DMS114 treated with DMSO at 0.1 percent for 48 hours (cell line): ENCODE measurements around the gene FSTL5.

Source experiments
- DNase-seq: peaks from one replicate; lab custom pipeline; 2025; ENCODE audit not compliant: unreplicated experiment; lab: John Stamatoyannopoulos, UW

The FSTL5 gene

DNA sequence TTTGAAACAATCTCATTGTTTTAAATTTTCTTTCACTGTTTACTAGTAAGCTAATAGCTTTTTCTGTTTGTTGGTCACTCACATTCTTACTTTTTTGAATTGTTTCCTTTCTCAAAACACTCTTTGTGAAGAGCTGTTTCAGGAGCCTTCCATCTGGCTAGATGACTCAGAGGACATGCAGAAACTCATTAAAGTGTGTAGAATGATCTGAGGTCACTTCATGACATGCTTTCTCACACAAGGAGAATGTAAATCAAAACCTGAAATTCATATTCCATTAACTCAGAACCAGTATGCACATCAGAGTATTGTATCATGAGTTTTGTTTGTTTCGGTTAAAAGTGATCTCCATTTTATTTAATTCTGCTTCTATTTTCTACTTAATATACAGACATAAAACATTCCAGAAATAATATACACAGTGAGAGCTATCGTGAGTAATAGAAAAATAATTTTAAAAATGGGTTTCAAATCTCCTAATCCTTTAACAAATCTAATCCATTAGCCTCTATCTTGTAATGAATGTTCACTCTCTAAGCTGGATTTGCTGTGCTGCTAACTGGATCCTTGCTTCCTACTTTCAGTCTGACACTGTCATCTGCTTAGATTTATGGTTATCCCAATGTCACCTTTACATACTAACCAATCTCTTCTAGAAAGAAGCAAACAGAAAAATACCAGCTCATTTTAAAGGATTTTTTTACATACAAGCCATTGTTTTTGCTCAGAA is 449.6 kb downstream of the FSTL5 start:
- no peak for DNase-seq

DNA sequence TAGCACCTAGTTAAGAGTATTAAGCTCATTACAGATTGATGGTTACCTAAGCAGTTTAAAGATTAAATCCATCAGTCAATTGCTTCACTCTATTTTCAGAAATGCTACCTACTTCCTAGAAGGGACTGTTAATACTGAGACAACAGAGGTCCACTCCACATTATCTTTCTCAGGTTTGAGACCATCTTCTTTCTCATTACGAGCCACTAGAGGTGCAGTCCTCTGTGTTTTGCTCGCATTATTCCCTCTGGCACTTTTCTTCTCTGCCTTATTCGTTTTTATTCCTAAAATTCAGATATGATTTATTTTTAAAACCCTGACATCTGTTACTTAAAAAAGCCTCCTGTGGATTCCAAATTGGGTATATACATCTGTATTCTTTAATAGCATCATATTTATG is 459.1 kb downstream of the FSTL5 start:
- DNase-seq: no peak

DNA sequence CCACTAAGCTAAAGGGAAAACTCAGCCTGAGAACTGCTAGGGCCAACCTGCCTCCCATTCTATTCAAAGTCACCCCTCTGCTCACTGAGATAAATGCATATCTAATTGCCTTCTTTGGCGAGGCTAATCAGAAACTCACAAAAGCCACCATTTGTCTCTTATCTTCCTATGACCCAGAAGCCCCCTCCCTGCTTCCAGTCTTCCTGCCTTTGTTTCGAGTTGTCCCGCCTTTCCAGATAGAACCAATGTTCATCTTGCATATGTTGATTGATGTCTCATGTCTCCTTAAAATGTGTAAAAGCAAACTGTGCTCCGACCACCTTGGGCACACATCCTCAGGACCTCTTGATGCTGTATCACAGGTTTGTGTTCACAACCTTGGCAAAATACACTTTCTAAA is 459.8 kb downstream of the FSTL5 start:
- DNase-seq: no peak

DNA sequence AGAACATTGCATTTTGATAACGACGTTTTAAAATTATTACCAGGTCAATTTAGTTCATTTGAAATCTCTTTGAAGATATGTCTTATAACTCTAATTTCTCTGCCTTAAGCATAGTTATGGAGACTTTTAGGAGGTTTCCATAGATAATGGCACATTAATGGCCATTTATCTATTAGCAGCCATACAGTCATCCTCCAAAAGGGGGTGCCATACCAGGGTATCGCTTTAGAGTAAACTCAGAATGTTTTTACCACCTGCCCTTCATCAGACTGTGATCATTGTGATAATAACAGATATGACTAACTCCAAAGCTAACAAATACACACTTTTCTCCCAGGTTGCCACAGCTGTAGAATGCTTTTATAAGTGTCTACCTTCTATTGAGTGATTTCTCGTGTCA is 461.5 kb downstream of the FSTL5 start:
- DNase-seq: no peak

DNA sequence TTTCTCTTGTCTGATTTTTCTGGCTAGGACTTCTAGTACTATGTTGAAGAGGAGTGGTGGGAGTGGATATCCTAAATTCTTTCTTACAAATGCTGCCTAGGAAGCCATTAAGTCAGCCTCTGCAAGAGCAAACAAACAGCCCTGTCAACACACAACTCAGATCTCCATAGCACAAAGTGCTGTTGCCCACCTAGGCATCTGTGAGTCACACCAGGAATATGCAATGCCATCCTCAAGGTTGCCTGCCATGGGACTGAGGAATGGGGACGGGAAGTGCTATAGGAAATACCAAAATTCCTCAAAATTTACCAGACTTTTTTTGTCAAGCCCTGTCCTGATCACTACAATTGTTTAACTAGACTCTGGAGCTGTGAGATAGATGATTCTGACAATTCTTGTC is 466.9 kb downstream of the FSTL5 start:
- no peak for DNase-seq

DNA sequence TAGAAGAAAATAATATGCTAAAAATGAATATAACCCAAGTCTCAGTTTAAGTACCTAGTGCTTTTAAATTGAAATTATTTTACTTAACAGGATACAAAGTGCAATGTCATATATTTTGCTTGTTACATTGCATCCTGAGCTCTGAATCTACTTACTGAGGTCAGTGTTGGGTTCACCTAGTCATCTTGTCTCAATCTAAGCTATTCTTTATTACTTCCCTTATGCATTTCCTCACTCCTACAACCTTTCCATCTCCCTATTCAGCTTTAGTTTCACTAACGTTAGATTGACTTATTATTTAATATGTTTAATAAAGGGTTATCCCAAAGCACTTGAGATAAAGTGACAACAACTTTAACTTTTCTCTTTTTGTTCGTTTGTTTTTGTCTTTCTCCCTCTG is 483.7 kb downstream of the FSTL5 start:
- no peak for DNase-seq

DNA sequence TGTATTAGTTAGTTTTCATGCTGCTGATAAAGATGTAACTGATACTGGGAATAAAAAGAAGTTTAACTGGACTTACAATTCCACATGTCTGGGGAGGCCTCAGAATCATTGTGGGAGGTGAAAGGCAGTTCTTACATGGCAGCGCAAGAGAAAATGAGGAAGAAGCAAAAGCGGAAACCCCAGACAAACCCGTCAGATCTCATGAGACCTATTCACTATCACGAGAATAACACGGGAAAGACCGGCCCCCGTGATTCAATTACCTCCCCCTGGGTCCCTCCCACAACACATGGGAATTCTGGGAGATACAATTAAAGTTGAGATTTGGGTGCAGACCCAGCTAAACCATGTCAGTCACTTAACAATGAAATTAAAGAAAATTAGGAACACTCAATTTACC is 499.1 kb downstream of the FSTL5 start:
- no peak for DNase-seq

DNA sequence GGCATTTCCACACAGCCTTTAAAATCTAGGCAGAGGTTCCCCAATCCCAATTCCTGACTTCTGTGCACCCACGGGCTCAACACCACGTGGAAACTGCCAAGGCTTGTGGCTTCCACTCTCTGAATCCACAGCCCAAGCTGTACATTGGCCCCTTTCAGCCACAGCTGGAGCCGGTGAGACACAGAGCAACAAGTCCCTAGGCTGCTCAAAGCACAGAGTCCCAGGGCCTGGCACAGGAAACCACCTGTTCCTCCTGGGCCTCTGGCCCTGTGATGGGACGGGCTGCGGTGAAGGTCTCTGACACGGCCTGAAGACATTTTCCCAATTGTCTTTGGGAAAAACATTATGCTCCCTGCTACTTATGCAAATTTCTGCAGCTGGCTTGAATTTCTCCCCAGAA is 500.0 kb downstream of the FSTL5 start:
- no peak for DNase-seq

DNA sequence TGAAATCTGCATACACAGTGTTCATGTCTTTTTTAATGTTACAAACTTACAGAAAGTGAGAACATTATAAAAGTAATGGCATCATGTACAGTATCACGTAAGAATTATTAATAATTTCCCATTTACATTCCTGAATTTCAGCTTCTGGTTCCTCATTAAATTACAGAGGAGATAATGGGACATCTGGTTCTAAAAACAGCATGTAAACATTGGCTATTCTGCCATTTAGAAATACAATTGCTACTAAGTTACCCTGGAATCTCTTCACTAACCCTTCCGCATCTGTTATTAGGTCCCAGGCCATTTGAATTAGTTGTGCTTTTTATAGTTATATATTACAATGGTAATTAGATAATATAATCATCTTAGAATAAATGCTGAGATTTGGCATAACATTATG is 505.1 kb downstream of the FSTL5 start:
- no peak for DNase-seq

DNA sequence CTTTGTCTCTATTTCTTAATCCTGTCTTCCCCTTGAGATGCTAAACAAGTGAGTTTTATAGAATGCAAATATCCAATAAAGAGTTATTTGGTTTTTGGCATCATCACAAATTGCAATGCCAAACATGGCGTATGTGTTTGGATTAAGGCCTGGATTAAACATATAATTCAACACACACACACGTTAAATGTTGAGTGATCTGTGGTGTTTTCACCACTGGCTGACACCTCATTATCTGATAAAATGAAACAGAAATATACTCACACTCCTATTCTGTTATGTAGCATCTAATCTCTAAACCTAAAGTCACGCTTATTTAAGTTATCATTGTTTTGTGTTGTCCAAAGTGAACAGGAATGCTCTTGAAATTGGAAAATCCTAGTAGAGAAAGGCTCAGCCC is 506.2 kb downstream of the FSTL5 start:
- DNase-seq: no peak

DNA sequence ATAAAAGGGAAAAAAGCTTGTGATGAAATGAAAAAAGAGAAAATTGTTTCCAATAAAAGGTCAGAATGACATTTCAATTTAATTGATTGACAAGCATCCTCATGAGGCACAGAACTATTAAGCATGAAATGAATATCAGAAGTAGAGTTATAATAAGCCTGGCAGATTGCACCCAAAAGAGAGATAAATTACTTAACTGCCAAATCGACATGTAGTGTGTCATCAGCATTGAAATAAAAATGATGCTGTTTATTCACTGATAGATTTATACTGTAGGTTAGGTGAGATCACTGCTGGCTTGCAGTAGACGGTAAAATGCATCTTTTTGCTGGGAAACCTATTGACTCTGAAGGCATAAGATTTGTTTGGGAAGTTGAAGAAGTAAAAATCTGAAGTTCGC is 507.2 kb downstream of the FSTL5 start:
- no peak for DNase-seq

DNA sequence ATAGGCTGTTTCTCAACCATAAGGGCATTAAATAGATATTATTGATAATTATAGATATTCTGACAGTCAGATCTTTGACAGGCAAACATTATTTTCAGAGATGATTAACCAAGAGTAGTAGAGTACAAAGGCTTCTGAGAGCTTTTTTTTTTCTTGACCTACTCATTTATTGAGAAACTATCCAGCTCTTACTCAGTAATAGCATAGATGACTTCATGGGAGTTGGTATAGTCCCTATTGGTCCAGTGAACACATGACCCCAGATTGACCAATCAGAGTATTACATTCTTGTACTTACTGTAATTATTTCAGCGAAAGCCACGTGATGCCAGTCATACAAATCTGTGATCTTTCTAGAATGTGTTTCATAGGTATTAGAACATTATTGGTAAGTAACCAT is 508.7 kb downstream of the FSTL5 start:
- no peak for DNase-seq

DNA sequence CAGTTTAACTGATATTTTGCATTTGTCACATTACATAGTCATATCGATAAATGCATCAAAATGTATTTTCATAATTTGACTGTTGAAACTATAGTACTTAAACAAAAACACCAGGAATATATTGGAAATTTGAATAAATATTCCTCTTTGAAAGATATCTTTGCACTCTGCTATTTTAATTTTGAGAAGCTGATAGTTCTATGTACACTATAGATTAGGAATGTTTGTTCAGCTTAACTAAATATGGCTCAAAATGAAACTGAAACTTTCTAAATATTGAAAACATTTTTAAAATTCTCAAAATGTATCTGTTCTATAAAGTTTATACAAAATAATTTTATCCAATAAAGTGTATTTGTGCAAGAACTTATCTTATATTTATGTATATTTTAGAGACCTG is 510.1 kb downstream of the FSTL5 start:
- no peak for DNase-seq

DNA sequence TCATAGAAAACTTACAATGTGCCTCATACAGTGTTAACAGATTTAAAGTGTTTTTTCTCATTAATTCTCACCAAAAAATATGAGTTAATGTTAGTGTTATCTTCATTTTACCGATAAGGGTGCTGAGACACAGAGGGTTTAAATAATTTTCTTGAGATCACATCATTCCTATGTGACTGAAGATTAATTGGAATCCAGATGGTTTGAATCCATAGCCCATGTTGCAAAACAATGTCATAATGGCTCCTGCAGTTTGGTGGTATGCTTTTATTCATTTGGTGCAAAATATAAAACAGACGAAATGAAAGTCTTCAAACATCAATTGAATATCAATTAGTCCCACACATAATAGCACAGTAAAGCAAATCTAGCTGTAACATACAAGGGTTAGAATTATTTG is 512.2 kb downstream of the FSTL5 start:
- DNase-seq: no peak

DNA sequence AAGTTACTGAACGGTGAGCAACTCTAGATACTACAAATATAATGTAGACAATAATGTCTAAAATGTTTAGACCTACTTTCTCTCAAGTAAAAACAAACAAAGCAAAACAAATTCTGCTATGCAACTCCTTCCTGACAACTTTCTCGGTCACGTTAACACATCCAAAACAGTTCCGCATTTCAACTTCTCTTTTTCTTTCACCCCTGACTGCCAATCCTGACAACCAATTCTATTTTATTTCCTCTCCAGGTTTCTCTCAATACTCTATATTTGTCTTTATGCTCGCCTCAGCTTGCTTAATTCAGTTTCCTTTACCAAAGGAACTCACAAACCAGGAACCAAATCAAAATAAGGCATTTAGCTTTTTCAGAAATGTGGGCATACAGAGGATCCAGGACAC is 513.0 kb downstream of the FSTL5 start:
- DNase-seq: no peak

DNA sequence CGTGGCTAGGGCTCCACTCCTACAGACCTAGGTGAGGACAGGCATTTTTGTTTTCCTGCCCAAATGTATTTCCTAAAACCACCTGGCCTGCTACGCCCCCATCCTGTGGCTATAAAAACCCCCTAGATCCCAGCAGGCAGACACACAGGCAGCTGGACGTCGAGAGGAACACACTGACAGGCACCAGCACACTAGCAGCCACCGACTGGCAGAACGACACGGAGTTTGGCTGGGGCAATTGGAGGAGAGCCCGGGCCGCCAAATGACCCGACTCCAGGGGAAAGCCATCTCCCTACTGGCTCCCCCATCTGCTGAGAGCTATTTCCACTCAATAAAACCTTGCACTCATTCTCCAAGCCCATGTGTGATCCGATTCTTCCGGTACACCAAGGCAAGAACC is 516.0 kb downstream of the FSTL5 start:
- no peak for DNase-seq

DNA sequence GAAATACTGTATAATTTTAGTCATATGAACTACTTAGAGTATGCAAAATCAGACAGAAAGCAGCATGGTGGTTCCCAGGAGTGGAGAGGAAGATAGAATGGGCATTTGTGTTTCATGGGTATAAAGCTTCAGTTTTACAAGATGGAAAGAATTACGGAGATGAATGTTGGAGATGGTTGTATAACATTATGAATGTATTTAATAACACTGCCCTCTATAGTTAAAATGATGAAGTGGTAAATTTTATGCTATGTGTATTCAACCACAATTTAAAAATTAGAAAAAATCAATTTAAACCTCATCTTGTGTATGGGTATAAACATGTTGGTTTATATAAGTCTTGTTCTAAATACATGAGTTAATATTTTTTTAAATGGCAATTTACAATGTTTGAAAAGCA is 521.1 kb downstream of the FSTL5 start:
- DNase-seq: no peak

DNA sequence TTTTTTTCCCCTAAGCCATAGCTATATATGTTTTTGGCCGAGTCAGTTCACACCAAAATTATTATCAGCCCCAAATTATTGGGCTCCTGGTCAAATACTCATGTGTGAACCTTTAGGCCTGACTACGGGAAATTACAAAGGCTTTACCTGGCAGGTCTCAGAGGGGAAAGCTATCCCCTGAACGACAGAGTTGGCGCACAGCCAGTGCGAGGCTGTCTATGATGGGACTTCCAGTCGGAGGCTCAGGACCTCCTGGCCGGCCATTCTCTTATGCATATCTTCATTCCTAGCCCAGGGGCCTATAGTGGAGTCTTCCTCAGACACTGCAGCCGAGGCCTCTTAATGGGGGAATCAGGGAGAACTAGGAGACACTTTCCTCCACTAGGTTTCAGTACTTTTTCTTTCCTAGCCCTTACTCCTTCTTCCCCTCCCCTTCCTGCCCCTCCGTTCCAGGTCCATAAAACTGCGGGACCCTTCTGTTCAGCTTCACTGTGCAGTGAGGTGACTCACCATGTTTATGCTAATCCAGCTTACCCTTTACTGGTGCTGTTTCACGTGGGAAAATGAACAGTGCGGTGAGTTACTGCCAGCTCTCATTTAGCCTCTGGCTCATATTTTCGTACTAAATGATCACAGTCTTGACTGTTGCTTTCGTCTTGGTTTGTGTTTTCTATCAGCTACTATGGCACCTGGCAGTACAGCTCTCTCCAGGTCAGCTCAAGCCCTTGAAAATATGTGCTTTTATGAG is 533.9 kb downstream of the FSTL5 start:
- no peak for DNase-seq

DNA sequence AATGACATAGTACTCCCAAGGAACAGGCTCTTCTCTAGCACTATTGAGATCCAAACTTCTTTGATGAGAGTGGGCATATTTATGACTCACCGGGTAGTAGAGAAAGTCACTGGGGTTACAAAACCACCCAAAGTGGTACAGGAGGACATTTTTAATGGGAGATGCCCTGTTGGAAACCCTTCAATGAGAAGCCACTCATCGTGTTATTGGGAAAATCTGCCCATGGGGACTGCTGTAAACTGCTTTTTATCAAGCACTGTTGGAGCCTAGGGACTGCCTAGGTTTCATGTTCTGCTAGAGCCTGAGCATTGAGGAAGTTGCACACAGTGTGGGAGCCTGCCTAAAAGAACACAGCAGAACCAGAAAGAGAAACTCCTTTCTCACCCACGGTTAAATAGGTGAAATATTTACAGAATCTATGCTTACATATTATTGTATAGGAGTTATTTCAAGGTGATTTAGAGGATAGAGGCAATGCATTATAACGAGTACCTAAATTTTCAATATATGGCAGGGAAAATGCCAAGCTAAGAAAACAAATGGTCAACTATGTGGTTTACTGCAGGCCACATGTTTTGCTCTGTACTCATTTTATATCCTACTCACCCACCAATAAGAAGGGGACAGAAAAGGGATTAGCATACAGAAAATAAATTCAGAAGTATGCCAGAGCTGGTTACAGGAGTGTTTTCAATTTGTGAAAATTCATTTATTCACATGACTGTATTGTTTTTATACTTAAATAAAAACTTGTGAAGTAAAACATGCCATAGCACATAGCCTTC is 559.1 kb downstream of the FSTL5 start:
- DNase-seq: no peak

DNA sequence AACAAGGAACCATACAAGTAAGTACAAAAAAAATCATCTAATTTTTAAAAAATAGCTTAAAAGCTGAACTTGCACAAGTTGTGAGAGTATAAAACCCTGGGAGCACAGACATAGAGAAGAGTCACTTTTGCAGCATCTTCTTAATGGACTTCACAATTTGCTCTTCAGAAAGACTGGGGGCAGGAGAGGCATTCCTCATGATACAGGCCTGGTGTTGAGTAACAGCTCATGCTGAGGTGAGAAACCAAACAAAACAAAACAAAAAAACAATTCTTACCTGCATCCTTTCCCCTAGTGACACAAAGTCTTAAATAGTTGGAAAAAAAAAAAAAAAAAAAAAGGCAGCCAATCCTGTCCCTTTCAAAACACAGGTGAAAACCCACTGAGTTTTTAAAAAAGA is 562.8 kb downstream of the FSTL5 start:
- DNase-seq: no peak

DNA sequence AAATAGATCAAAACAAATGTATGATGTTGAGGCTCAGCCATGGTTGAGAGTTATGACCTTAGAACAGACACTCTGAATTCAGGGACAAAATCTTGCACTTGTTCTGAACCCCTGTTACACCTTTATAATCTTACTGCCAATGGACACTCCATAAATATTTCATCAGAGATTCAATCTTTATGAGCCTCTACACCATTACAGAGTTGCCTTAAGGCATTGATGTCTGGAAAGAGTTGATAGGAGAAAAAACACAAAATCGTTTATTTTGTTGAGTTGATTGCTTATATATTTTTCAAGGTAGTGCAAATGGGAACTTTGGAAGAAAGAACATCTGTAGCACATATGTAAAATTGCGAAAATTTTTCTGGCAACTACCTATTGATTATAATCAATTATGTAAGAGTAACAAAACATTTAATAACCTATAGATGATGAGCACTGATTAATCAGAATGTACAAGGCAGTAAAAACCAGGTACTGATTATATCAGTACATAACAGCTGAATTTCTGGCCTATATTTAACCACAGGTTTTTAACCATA is 568.5 kb downstream of the FSTL5 start:
- DNase-seq: no peak

DNA sequence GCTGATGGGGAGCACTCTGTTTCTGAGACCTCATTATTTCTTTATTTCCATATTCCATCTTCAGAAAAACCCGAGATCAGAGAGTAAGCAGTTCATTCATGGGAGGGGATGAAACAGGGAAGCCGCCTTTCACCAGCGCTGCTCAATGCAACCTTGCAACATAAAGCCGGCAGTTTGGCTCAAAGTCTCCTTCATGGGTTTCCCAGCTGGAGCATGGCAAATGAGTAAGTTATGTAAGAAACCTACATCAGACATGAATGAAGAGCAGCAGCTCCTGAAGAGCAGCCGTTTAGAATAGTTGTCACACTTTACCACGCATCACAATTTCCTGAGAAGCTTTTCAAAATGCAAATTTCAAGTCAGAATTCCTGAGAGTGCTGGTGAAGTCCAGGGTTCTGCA is 578.8 kb downstream of the FSTL5 start:
- no peak for DNase-seq
